HG02759 (cell line): ENCODE measurements around the gene SMAD3.
"Not testable (repeated sequence)": the region's sequence is repeated elsewhere in the genome, so short reads cannot be mapped to it uniquely, and the experiment has no call there.

Source experiments
- ATAC-seq: cut with Tn5 transposase; IDR thresholded peaks from one replicate; pipeline ENCODE4 v1.9.1; 2021; ENCODE audit warnings: mild to moderate bottlenecking, moderate library complexity; ENCODE audit not compliant: unreplicated experiment

Gene SMAD3

GRCh38 chr15:67123291-67123690, 57.9 kb downstream of the SMAD3 start:
- not testable (repeated sequence) for ATAC-seq

DNA sequence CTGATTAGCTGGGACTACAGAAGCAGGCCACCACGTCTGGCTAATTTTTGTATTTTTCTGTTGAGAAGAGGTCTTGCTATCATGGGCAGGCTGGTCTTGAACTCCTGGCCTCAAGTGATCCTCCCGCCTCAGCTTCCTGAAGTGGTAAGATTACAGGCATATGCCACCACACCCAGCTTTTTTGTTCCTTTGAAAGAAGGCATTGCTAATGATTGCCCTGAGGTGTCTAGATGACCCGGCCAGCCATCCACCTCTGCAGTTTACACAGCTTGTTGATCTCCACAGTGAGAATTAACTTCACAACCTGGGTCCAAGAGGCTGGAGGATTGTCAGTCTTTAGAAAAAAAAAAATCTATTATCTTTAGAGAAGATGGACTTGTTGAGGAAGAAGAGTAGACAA, 58.7 kb downstream of the SMAD3 start:
- no peak for ATAC-seq

- no peak for ATAC-seq
Observed at GRCh38 chr15:67124911-67125588, 59.6 kb downstream of the SMAD3 start.

- no peak for ATAC-seq
Observed at GRCh38 chr15:67125589-67126502, 60.4 kb downstream of the SMAD3 start.

GRCh38 chr15:67126551-67127330, 61.3 kb downstream of the SMAD3 start:
- no peak for ATAC-seq

GRCh38 chr15:67127331-67127664, 61.9 kb downstream of the SMAD3 start:
- ATAC-seq, result no peak

- ATAC-seq, result no peak
Observed at GRCh38 chr15:67127965-67128364, 62.6 kb downstream of the SMAD3 start.

DNA sequence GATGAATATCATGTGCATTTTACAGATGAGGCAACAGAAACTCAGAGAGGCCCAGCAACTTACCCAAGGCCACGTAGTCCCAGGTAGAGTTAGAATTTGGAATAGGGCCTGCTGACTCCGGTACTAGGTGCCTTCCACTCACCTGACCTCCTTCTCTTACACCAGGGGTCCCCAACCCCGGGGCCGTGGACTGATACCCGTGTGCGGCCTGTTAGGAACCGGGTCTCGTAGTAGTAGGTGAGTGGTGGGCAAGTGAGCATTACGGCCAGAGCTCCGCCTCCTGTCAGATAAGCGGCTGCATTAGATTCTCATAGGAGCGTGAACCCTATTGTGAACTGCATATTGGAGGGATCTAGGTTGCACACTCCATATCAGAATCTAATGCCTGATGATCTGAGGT, 64.8 kb downstream of the SMAD3 start:
- ATAC-seq, result no peak

DNA sequence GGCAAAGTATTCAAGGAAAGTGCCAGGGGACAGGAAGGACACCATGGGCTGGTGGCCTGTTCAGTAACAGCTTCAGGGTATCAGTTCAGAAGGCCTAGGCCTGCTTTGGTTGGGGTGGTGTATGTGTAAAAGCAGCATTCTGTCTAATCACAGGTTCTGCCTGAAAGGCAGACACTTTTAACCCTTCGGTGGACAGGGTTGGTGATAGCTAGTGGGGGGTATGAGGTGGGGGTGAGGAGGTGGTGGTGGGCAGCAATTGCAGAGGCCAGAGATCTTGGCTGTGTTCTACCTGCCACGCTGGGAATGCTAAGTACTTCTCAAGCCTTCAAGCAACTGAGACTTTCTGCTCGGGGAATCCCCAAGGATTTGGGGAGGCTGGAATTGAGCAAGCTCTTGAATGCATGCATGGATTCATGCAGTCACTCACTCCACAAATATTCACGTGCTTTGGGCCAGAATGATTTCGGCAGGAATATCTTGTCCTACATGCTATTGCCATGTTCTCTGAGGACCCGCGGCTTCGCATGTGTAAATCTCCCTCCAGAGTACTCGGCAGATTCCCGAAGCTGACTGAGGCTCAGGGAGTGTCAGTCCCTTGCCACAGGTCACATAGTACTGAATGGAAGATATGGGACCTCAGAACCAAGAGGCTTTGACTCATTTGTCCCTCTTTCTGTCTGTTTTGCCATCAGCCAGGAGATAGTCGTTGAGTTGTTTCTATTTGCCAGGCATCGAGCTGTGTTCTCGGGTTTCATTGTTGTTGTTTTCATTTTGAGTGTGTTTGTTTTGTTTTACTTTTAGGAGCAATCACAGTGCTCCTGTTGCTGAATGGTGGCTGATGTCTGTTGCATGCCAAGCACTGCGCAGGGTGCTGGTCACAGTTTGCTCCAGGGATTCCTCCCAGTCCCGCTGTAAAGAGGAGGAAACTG, 65.5 kb downstream of the SMAD3 start:
- no peak for ATAC-seq

DNA sequence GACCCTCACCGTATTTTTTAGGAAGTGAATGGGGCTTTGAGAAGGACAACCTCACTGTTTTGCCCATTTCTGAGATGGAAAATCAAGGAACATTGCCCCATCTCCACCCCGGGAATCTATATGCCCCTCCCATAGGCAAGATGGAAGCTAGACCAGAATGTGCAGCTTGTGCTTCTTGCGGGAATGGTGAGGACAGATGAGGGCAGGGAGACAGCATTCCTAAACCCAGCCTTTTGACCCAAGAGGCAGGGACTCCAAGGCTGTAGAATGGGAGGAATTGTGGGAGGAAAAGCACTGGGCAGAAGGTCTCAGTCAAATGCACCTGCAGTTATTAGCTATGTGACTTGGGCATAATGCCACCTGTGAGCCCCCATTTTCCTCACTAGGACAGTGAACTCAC, 66.9 kb downstream of the SMAD3 start:
- no peak for ATAC-seq

DNA sequence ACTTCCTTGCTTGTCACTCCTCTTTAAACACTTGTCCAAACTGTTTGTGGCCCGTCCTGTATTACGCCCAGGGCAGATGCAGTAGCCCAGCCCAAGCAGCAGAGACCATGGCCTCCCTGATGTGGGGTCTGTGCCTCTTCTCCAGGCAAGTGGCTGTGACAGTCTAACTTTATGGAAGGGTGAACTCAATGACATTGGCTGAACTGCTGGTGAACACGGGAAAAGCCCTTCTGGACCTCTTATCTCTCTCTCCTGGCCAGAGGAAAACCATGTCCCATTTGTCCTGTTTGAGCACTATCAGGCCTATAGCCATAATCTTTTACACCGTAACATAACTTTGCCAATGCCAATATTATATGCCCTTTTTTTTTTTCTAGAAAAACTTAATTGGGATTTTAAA, 67.6 kb downstream of the SMAD3 start:
- no peak for ATAC-seq

DNA sequence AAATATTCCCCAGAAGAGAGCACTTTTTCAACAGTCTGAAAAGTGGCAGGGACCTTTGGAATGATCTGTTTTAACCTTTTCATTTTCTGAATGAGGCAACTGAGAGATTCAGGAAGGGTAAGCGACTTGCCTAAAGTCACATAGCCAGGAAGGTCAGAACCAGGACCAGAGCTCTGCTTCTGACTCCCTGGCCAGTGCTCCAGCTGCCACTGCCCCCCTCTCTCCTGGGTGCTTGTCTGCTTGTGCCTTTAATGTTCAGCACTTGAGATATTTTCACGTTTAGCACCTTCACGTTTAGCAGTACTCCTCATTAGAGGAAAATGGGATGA, 68.3 kb downstream of the SMAD3 start:
- peak; percentile 7 for ATAC-seq

- ATAC-seq, result peak; percentile 68
Observed at GRCh38 chr15:67134067-67134838, 68.9 kb downstream of the SMAD3 start.

- no peak for ATAC-seq
Observed at GRCh38 chr15:67134871-67135492, 69.6 kb downstream of the SMAD3 start.

DNA sequence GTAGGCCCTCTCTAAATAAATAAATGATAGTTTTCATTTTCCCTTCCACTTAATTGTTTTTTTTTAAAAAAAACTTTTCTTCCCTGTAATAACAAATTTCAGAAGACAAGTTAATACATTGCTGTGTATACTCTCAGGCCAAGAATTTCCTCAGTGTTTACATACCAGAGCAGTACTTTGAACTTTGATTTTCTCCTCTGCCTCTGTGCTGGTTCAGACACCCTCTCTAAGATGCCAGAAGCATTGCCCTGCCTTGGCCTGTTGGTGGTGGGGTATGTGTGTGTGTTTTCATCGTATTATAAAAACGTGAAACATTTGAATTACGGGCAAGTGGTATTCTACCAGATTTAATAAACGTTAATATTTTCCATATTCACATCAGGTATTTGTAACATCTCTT, 70.1 kb downstream of the SMAD3 start:
- no peak for ATAC-seq

DNA sequence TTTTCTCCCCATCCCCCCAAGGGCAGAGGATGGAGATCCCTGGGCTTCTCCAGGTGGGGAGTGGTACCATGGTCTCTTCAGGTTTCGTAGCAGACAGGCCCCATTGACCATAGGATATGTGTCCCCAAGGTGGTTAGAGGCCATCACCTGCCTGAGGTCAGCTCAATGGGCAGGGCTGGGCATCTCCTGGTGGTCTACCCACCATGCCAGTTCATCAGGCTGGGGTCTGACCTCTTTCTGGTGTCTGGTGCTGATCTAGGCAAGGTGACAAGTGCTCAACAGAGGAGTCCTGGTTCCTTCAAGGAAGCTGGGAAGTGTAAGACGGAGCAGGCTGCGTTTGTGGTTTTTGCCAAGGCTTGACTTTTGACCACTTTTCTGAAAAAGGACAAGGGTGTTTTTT, 71.4 kb downstream of the SMAD3 start:
- no peak for ATAC-seq

DNA sequence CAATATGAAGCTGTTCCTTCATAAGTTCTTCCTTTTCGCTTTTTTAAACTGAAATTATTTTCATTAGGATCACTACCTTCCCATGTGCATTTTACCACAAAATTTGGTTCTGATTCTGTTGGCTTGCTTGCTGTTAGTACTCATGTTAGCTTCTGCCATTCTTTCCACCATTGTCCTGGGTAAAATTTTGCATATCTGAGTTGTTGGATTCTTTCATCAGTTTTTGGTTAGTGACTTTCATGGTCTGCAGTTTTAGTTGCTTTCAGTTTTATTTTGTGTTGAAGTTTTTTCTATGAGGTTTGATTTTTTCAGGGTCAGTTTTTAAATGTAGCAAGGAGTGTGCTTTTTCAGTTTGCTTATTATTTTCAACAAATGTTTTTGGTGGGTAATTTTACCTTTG, 71.9 kb downstream of the SMAD3 start:
- ATAC-seq, result no peak

DNA sequence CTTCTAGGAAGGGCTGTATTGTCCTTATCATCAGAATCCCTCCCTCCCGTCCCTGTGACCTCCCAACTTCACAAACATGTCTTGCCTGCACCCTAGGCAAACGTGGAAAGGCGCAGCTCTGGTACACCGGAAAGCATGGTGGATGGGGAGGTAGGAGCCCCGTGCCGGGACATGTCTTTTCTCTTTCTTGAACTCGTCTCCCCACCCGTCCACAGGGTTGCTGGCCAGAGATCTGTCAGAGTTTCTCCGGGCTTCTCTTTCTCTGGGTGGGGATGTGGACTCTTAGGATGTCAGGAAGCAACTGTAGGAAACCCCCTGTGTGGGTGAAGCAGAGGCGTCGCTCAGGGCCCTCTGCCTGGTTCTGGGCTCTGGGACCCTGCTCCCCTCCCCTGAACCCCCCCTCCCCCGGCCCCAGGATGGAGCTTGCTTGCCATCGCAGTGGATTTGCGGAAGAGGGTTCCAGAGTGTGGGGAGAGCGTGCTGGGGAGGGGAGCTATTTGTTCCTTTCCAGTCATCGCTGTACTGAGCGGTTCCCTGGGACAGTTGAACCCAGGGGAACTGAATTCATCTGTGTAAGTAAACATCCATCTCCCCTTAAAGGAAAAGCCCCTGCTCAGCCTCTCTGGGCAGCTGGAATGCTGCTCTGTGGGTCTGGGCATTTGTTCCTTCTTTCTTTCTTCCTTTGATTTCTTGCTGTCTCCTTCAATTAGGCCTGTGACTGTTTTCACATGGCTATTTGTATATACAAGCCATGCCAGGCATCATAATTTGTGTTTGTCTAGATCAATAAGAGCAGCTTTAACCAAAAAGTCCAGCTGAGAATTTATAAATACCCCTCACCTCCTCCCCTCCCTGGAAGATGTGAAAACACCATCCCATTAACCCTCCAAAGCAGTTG, 72.8 kb downstream of the SMAD3 start:
- no peak for ATAC-seq
